Astrocyte (in vitro differentiated cells and primary cell): Measurements from ENCODE around the gene DGCR2. TPM values are rescaled to one million over a fixed set of nuclear protein-coding genes. Genes with fewer than 3 reads are reported as not detected.
"Not testable (repeated sequence)": the region's sequence is repeated elsewhere in the genome, so short reads cannot be mapped to it uniquely, and the experiment has no call there.

Source experiments
- DNase-seq: peaks from one replicate; pipeline ENCODE4 v3.0.0-alpha.2; 2010; ENCODE audit warnings: low read depth
- FAIRE-seq: peaks from 2 replicates; lab custom pipeline; 2011; peaks lifted over from hg19 to GRCh38; lab: Jason Lieb, UNC
- H2AFZ ChIP-seq: 2 replicates; pipeline ENCODE4 v1.6.0; 2012; ENCODE audit warnings: low read depth, low read length, inconsistent platforms
- H3K27ac ChIP-seq: 2 replicates; pipeline ENCODE4 v1.5.1; 2011; ENCODE audit warnings: low read depth, low read length, inconsistent platforms
- H3K27me3 ChIP-seq: 2 replicates; pipeline ENCODE4 v1.6.0; 2011; ENCODE audit warnings: low read length, inconsistent platforms; ENCODE audit not compliant: insufficient read depth
- H3K36me3 ChIP-seq: 2 replicates; pipeline ENCODE4 v1.5.1; 2011; ENCODE audit warnings: low read length, inconsistent platforms; ENCODE audit not compliant: insufficient read depth
- H3K4me1 ChIP-seq: 2 replicates; pipeline ENCODE4 v1.5.1; 2011; ENCODE audit warnings: low read length, inconsistent platforms; ENCODE audit not compliant: insufficient read depth
- H3K4me2 ChIP-seq: 2 replicates; pipeline ENCODE4 v1.6.0; 2012; ENCODE audit warnings: low read length, inconsistent platforms
- H3K4me3 ChIP-seq: 2 replicates; pipeline ENCODE4 v1.5.1; 2011; ENCODE audit warnings: low read depth, mild to moderate bottlenecking, low read length, inconsistent platforms; ENCODE audit not compliant: insufficient read depth
- H3K79me2 ChIP-seq: 2 replicates; pipeline ENCODE4 v1.6.0; 2012; ENCODE audit warnings: mild to moderate bottlenecking, low read length, inconsistent platforms; ENCODE audit not compliant: insufficient read depth
- H3K9ac ChIP-seq: 2 replicates; pipeline ENCODE4 v1.6.0; 2012; ENCODE audit warnings: mild to moderate bottlenecking, low read length, inconsistent platforms
- H3K9me3 ChIP-seq: 2 replicates; pipeline ENCODE4 v1.5.1; 2012; ENCODE audit warnings: low read depth, mild to moderate bottlenecking, low read length, inconsistent platforms; ENCODE audit not compliant: insufficient read depth
- H4K20me1 ChIP-seq: 2 replicates; pipeline ENCODE4 v1.6.0; 2012; ENCODE audit warnings: low read length, inconsistent platforms; ENCODE audit not compliant: insufficient read depth
- H3K27ac Mint-ChIP-seq: one replicate; pipeline ENCODE4 v1.8.0; 2021; ENCODE audit warnings: mild to moderate bottlenecking, mixed read lengths; ENCODE audit not compliant: unreplicated experiment
- H3K27me3 Mint-ChIP-seq: one replicate; pipeline ENCODE4 v1.8.0; 2021; ENCODE audit warnings: low read depth, mixed read lengths; ENCODE audit not compliant: unreplicated experiment
- H3K36me3 Mint-ChIP-seq: one replicate; pipeline ENCODE4 v1.8.0; 2021; ENCODE audit warnings: low read depth, mixed read lengths; ENCODE audit not compliant: unreplicated experiment
- H3K4me1 Mint-ChIP-seq: one replicate; pipeline ENCODE4 v1.8.0; 2021; ENCODE audit warnings: low read depth, mixed read lengths; ENCODE audit not compliant: unreplicated experiment
- H3K4me3 Mint-ChIP-seq: one replicate; pipeline ENCODE4 v1.8.0; 2021; ENCODE audit warnings: mild to moderate bottlenecking, moderate library complexity, mixed read lengths; ENCODE audit not compliant: unreplicated experiment
- H3K9me3 Mint-ChIP-seq: one replicate; pipeline ENCODE4 v1.8.0; 2021; ENCODE audit warnings: mild to moderate bottlenecking, mixed read lengths; ENCODE audit not compliant: unreplicated experiment
- EZH2 ChIP-seq: IDR thresholded peaks from 2 replicates; pipeline ENCODE4 v1.6.1; 2012; ENCODE audit warnings: mild to moderate bottlenecking, low read length, inconsistent platforms; ENCODE audit not compliant: insufficient read depth
- total RNA-seq: library from RNA; stranded (reverse); gene quantifications from 2 replicates; pipeline ENCODE4 v1.2.1, GENCODE V29; 2021
- TF ChIP-seq, protein P1 (sequence below): IDR thresholded peaks from 2 replicates; pipeline ENCODE4 v1.5.1; 2011; ENCODE audit warnings: low read depth, mild to moderate bottlenecking, inconsistent platforms, low read length, moderate library complexity; ENCODE audit not compliant: insufficient read depth

Gene DGCR2
- total RNA-seq, 1 donor from 2014 or later, result 49.4 TPM

GRCh38 chr22:19156109-19156508 lies 33.9 kb upstream of the DGCR2 start:
- H3K27me3 Mint-ChIP-seq, result peaks cover 58% of the 10 kb centered on the region
- not testable (repeated sequence) for H3K4me1 Mint-ChIP-seq, H3K4me1 ChIP-seq, H3K9ac ChIP-seq, DNase-seq, H3K27ac ChIP-seq, H3K4me3 ChIP-seq, H3K36me3 ChIP-seq, H3K4me2 ChIP-seq, H3K4me3 Mint-ChIP-seq, H4K20me1 ChIP-seq, H3K79me2 ChIP-seq, H2AFZ ChIP-seq, H3K36me3 Mint-ChIP-seq, H3K27ac Mint-ChIP-seq, FAIRE-seq, H3K9me3 ChIP-seq
- peaks cover 17% of the 10 kb centered on the region for H3K9me3 Mint-ChIP-seq
- H3K27me3 ChIP-seq, result peaks cover 20% of the 10 kb centered on the region

GRCh38 chr22:19152942-19153883 lies 31.0 kb upstream of the DGCR2 start:
- peaks cover 9% of the 10 kb centered on the region for H3K36me3 Mint-ChIP-seq
- TF ChIP-seq, protein P1, sequence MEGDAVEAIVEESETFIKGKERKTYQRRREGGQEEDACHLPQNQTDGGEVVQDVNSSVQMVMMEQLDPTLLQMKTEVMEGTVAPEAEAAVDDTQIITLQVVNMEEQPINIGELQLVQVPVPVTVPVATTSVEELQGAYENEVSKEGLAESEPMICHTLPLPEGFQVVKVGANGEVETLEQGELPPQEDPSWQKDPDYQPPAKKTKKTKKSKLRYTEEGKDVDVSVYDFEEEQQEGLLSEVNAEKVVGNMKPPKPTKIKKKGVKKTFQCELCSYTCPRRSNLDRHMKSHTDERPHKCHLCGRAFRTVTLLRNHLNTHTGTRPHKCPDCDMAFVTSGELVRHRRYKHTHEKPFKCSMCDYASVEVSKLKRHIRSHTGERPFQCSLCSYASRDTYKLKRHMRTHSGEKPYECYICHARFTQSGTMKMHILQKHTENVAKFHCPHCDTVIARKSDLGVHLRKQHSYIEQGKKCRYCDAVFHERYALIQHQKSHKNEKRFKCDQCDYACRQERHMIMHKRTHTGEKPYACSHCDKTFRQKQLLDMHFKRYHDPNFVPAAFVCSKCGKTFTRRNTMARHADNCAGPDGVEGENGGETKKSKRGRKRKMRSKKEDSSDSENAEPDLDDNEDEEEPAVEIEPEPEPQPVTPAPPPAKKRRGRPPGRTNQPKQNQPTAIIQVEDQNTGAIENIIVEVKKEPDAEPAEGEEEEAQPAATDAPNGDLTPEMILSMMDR, result no peak
- TF ChIP-seq EZH2, result no peak
- Histone ChIP-seq H3K27me3 (peaks cover 35% of the 10 kb centered on the region), H3K79me2 (no peaks in the 10 kb centered on the region), H2AFZ (no peak overlapping the region), H3K4me1 (no peaks in the 10 kb centered on the region), H4K20me1 (no peaks in the 10 kb centered on the region), H3K36me3 (no peaks in the 10 kb centered on the region), H3K9ac (no peak overlapping the region), H3K9me3 (no peaks in the 10 kb centered on the region), H3K27ac (no peak overlapping the region), H3K4me2 (no peak overlapping the region), H3K4me3 (no peak overlapping the region)
- DNase-seq, result no peak
- peaks cover 19% of the 10 kb centered on the region for H3K9me3 Mint-ChIP-seq
- FAIRE-seq, result no peak
- no peaks in the 10 kb centered on the region for H3K4me1 Mint-ChIP-seq
- H3K27me3 Mint-ChIP-seq, result peaks cover 52% of the 10 kb centered on the region
- H3K27ac Mint-ChIP-seq, result peak overlapping the region; percentile 64
- no peak overlapping the region for H3K4me3 Mint-ChIP-seq

GRCh38 chr22:19151329-19152191 lies 29.3 kb upstream of the DGCR2 start:
- no peaks in the 10 kb centered on the region for H3K9me3 ChIP-seq
- no peak overlapping the region for H3K4me2 ChIP-seq
- no peaks in the 10 kb centered on the region for H3K36me3 ChIP-seq
- H3K4me3 ChIP-seq, result no peak overlapping the region
- no peak overlapping the region for H3K27ac ChIP-seq
- TF ChIP-seq EZH2, result peak; percentile 2
- TF ChIP-seq, protein P1, result no peak
- no peak for FAIRE-seq
- no peaks in the 10 kb centered on the region for H4K20me1 ChIP-seq
- no peak overlapping the region for H3K9ac ChIP-seq
- H3K27me3 ChIP-seq, result peaks cover 45% of the 10 kb centered on the region
- Mint-ChIP-seq H3K27me3 (peaks cover 65% of the 10 kb centered on the region), H3K4me3 (peak overlapping the region; percentile 67), H3K27ac (no peak overlapping the region), H3K36me3 (peaks cover 9% of the 10 kb centered on the region), H3K4me1 (no peaks in the 10 kb centered on the region), H3K9me3 (peaks cover 21% of the 10 kb centered on the region)
- H2AFZ ChIP-seq, result no peak overlapping the region
- H3K79me2 ChIP-seq, result no peaks in the 10 kb centered on the region
- no peaks in the 10 kb centered on the region for H3K4me1 ChIP-seq
- no peak for DNase-seq
